Lung (tissue), 12 donors: ENCODE measurements around the gene KCNQ1OT1. TPM values are rescaled to one million over a fixed set of nuclear protein-coding genes. Genes with fewer than 3 reads are reported as not detected.

Experiments
- ATAC-seq: fragments of 200-7000 bp; cut with Tn5 transposase; one replicate; pipeline ENCODE4 v1.9.1; 2020; ENCODE audit warnings: moderate number of reproducible peaks; ENCODE audit not compliant: insufficient read depth, low FRiP score
- DNase-seq, 3 donors: peaks; one replicate each; pipeline ENCODE4 v3.0.0-alpha.2; 2013 to 2017
- H3K27ac ChIP-seq, 2 donors: one replicate each; pipeline ENCODE4 v1.5.1; 2013; ENCODE audit warnings: mild to moderate bottlenecking in 2 of 2, moderate library complexity in 2 of 2, control low read depth in 1 of 2, inconsistent platforms in 1 of 2, low read depth in 1 of 2, low read length in 1 of 2
- H3K27me3 ChIP-seq, 3 donors: one replicate each; pipeline ENCODE4 v1.5.1; 2013; ENCODE audit warnings: low read length in 2 of 3; ENCODE audit not compliant: control insufficient read depth in 3 of 3, insufficient read depth in 3 of 3
- H3K36me3 ChIP-seq, 4 donors: one replicate each; pipeline ENCODE4 v1.5.1; 2013; ENCODE audit warnings: low read length in 4 of 4, mild to moderate bottlenecking in 1 of 4, moderate library complexity in 1 of 4; ENCODE audit not compliant: control insufficient read depth in 4 of 4, insufficient read depth in 4 of 4
- H3K4me1 ChIP-seq, 5 donors: one replicate each; pipeline ENCODE4 v1.5.1; 2013; ENCODE audit warnings: low read length in 5 of 5, mild to moderate bottlenecking in 2 of 5, moderate library complexity in 1 of 5; ENCODE audit not compliant: control insufficient read depth in 5 of 5, insufficient read depth in 5 of 5
- H3K4me3 ChIP-seq: one replicate; pipeline ENCODE4 v1.5.1; 2013; ENCODE audit warnings: mild to moderate bottlenecking, control low read depth, moderate library complexity
- H3K9ac ChIP-seq, 2 donors: one replicate each; pipeline ENCODE4 v1.5.1; 2013; ENCODE audit warnings: low read length in 2 of 2, control low read depth in 1 of 2; ENCODE audit not compliant: insufficient read depth in 1 of 2
- H3K9me3 ChIP-seq, 4 donors: one replicate each; pipeline ENCODE4 v1.5.1; 2013; ENCODE audit warnings: low read length in 3 of 4, mild to moderate bottlenecking in 1 of 4, moderate library complexity in 1 of 4; ENCODE audit not compliant: control insufficient read depth in 4 of 4, insufficient read depth in 3 of 4
- WGBS, 2 donors: extraction: QIAGEN DNeasy Blood & Tissue Kit; methylation state at CpG; one replicate each; pipeline ENCODE4 v1.1.7; 2013; 5-methylcytosine and 5-hydroxymethylcytosine counted together
- polyA plus RNA-seq, 2 donors: library from polyadenylated mRNA; stranded (reverse); fragments of 200-250 nt; gene quantifications; one replicate each; pipeline ENCODE4 v1.2.1, GENCODE V29; 2013
- total RNA-seq, 2 donors: library from RNA; depleted of rRNA in 1 of 2; stranded (reverse); fragments of >200 nt in 1 of 2; gene quantifications; one replicate each; pipeline ENCODE4 v1.2.1, GENCODE V29; 2014 to 2021
- TF ChIP-seq, protein P1 (sequence below): IDR thresholded peaks from 2 replicates; pipeline ENCODE4 v1.5.1; 2012; ENCODE audit warnings: mild to moderate bottlenecking; ENCODE audit errors: control extremely low read depth, extremely low read depth
- donor health status: control.
- donor health status: control.
- donor health status: Bipolar disorder and iron deficiency.
- donor health status: healthy.
- donor health status: DM: yes; HTN: yes; CAD: no.

KCNQ1OT1 gene
- total and polyA plus RNA-seq, 4 donors = 0.02 to 14.5 (median 1.7) TPM

DNA sequence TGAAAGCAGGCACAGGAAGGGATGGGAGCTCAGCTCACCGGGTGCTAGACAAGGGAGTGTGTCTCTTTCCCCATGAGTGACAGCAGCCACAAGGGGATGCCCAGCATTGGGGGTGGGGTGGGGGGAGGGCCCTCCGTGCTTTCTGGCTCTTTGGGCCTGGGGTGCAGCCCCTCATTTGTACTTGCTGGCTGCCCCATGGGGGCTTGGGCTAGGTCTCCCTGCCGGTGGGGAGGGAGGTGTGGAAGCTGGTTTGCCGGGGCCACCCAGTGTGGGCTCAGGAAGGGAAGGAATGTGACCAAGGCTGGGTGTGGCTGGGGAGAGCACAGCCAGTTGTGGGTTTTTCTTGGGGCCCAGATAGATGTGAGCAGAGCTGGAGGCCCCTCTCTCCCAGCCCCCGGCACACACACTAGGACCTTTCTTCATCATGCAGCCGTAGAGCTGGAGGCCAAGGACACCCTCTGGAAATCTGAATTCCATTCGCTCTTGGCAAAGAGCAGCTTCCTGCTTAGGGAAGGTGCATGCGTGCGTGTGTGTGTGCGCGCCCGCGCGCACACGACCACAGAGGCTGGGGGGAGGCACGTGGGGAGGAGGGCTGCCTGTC lies 25.8 kb downstream of the KCNQ1OT1 start:
- ATAC-seq (no peak), DNase-seq (peak in 2 of 3 donors; percentile 22 to 41)
- Histone ChIP-seq H3K9ac (no peak overlapping the region), H3K4me1 (peaks cover 0 to 21% (median 13%) of the 10 kb centered on the region in 5 donors), H3K36me3 (peaks cover 0 to under 1% (median under 1%) of the 10 kb centered on the region in 4 donors), H3K27ac (no peak overlapping the region), H3K9me3 (no peaks in the 10 kb centered on the region), H3K4me3 (no peak overlapping the region), H3K27me3 (no peaks in the 10 kb centered on the region)
- TF ChIP-seq, protein P1, sequence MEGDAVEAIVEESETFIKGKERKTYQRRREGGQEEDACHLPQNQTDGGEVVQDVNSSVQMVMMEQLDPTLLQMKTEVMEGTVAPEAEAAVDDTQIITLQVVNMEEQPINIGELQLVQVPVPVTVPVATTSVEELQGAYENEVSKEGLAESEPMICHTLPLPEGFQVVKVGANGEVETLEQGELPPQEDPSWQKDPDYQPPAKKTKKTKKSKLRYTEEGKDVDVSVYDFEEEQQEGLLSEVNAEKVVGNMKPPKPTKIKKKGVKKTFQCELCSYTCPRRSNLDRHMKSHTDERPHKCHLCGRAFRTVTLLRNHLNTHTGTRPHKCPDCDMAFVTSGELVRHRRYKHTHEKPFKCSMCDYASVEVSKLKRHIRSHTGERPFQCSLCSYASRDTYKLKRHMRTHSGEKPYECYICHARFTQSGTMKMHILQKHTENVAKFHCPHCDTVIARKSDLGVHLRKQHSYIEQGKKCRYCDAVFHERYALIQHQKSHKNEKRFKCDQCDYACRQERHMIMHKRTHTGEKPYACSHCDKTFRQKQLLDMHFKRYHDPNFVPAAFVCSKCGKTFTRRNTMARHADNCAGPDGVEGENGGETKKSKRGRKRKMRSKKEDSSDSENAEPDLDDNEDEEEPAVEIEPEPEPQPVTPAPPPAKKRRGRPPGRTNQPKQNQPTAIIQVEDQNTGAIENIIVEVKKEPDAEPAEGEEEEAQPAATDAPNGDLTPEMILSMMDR = no peak
- WGBS, 2 donors = 63 to 78% methylated on average over 16 of the region's 16 CpGs

GRCh38 chr11:2673250-2673610 lies 26.6 kb downstream of the KCNQ1OT1 start:
- no peak overlapping the region for H3K9ac ChIP-seq
- H3K36me3 ChIP-seq = peaks cover 0 to 6% (median 3%) of the 10 kb centered on the region in 4 donors
- 95 to 98% methylated on average over 2 of the region's 2 CpGs for WGBS, 2 donors
- TF ChIP-seq, protein P1 = no peak
- DNase-seq (no peak), ATAC-seq (no peak)
- peaks cover 0 to 21% (median 13%) of the 10 kb centered on the region in 5 donors for H3K4me1 ChIP-seq
- no peak overlapping the region for H3K4me3 ChIP-seq
- H3K27ac ChIP-seq = no peak overlapping the region
- no peaks in the 10 kb centered on the region for H3K9me3 ChIP-seq
- H3K27me3 ChIP-seq = no peaks in the 10 kb centered on the region

DNA sequence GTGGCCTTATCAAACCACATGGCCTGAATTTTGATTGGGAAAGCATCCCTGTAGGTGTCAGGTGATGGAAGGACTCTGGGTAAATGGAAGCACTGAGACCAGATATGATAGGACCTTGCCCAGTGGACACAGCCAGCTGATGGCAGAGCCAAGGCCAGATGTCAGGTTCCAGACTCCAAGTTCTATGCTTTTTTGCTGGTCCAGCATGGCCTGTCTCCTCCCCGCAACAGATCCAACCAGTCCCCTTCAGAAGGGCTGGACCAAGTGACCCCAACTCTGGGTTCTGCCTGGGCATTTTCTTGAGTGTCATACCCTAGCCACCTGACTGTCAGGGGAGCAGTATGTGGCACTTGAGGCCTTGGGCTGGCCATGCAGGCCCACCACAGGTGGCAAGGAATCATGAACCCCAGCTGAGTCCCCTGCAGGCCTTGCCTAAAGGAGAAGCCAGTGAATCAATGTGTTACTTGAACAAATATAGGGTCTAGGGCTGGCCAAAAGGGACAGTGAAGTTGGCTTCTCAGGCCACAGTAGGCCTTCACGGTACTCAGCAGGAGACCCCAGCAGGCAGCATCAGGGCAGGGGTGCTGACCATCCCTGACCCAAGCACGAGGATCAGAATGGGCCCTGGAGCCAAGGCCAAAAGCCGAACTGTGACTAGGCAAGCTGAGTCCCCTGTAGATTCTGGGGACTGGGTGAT lies 27.1 kb downstream of the KCNQ1OT1 start:
- WGBS, 2 donors = 96 to 97% methylated on average over 4 of the region's 4 CpGs
- H3K9ac ChIP-seq = no peak overlapping the region
- peaks cover 0 to 21% (median 13%) of the 10 kb centered on the region in 5 donors for H3K4me1 ChIP-seq
- H3K4me3 ChIP-seq = no peak overlapping the region
- peaks cover 0 to 9% (median 3%) of the 10 kb centered on the region in 4 donors for H3K36me3 ChIP-seq
- H3K27ac ChIP-seq = no peak overlapping the region
- ATAC-seq (no peak), DNase-seq (peak in 1 of 3 donors; percentile 9)
- TF ChIP-seq, protein P1 = no peak
- no peaks in the 10 kb centered on the region for H3K9me3 ChIP-seq
- no peaks in the 10 kb centered on the region for H3K27me3 ChIP-seq
